Keratinocyte (primary cell): ENCODE measurements around the gene GTF3C1. TPM values are rescaled to one million over a fixed set of nuclear protein-coding genes. Genes with fewer than 3 reads are reported as not detected.

Experiments
- DNase-seq: peaks from one replicate; pipeline ENCODE4 v3.0.0-alpha.2; 2011; ENCODE audit warnings: low read depth, missing footprints, low spot score
- FAIRE-seq: peaks from 2 replicates; lab custom pipeline; 2011; peaks lifted over from hg19 to GRCh38; lab: Jason Lieb, UNC
- H2AFZ ChIP-seq: 2 replicates; pipeline ENCODE4 v1.6.0; 2012; ENCODE audit warnings: low read length, control low read depth, inconsistent platforms; ENCODE audit not compliant: control insufficient read depth
- H3K27ac ChIP-seq: 2 replicates; pipeline ENCODE4 v1.5.1; 2011; ENCODE audit warnings: low read length; ENCODE audit not compliant: control insufficient read depth, insufficient read depth
- H3K27me3 ChIP-seq: 3 replicates; pipeline ENCODE4 v1.6.0; 2011; ENCODE audit warnings: low read length; ENCODE audit not compliant: control insufficient read depth, insufficient read depth; ENCODE audit errors: extremely low read depth
- H3K36me3 ChIP-seq, 2 experiments: 2 replicates in 1 of 2; 3 replicates in 1 of 2; pipeline ENCODE4 v1.5.1; 2011; ENCODE audit warnings: low read length in 2 of 2, mild to moderate bottlenecking in 1 of 2; ENCODE audit not compliant: control insufficient read depth in 2 of 2, insufficient read depth in 2 of 2; ENCODE audit errors: extremely low read depth in 1 of 2
- H3K4me1 ChIP-seq: 3 replicates; pipeline ENCODE4 v1.5.1; 2011; ENCODE audit warnings: low read length; ENCODE audit not compliant: control insufficient read depth, insufficient read depth; ENCODE audit errors: extremely low read depth
- H3K4me2 ChIP-seq: 3 replicates; pipeline ENCODE4 v1.6.0; 2011; ENCODE audit warnings: low read depth, low read length; ENCODE audit not compliant: control insufficient read depth, insufficient read depth; ENCODE audit errors: extremely low read depth
- H3K4me3 ChIP-seq, 3 experiments: fragments of 200-600 bp in 1 of 3; sonication (generic) in 1 of 3; 2 replicates in 2 of 3; 3 replicates in 1 of 3; pipeline ENCODE4 v1.5.1; 2011 to 2016; ENCODE audit warnings: low read length in 3 of 3, mild to moderate bottlenecking in 3 of 3, control low read depth in 2 of 3, inconsistent platforms in 1 of 3, low read depth in 1 of 3, mixed read lengths in 1 of 3, mixed run types in 1 of 3, moderate library complexity in 1 of 3; ENCODE audit not compliant: control insufficient read depth in 2 of 3, insufficient read depth in 2 of 3; ENCODE audit errors: extremely low read depth in 1 of 3
- H3K79me2 ChIP-seq: 2 replicates; pipeline ENCODE4 v1.6.0; 2012; ENCODE audit warnings: low read length; ENCODE audit not compliant: control insufficient read depth, insufficient read depth
- H3K9ac ChIP-seq: 3 replicates; pipeline ENCODE4 v1.6.0; 2011; ENCODE audit warnings: low read length; ENCODE audit not compliant: control insufficient read depth, insufficient read depth; ENCODE audit errors: extremely low read depth
- H3K9me1 ChIP-seq: 3 replicates; pipeline ENCODE4 v1.6.0; 2011; ENCODE audit warnings: low read length; ENCODE audit not compliant: control insufficient read depth, insufficient read depth; ENCODE audit errors: extremely low read depth
- H3K9me3 ChIP-seq: 2 replicates; pipeline ENCODE4 v1.5.1; 2012; ENCODE audit warnings: low read depth, low read length; ENCODE audit not compliant: control insufficient read depth
- H4K20me1 ChIP-seq: 3 replicates; pipeline ENCODE4 v1.6.0; 2011; ENCODE audit warnings: low read length; ENCODE audit not compliant: control insufficient read depth, insufficient read depth; ENCODE audit errors: extremely low read depth
- EZH2 ChIP-seq: IDR thresholded peaks from one replicate; pipeline ENCODE4 v1.6.1; 2012; ENCODE audit warnings: inconsistent platforms, mild to moderate bottlenecking, low read length, moderate library complexity
- dilution Hi-C: fragments of 300-500 bp; cut with MboI; formaldehyde crosslinking; loops from one replicate; pipeline ENCODE4 v1.7.0; 2020; ENCODE audit warnings: low sequenced_read_pairs; ENCODE audit not compliant: extremely low pct_ligation_motif_present
- polyA plus RNA-seq, 5 experiments: library from polyadenylated mRNA; depleted of rRNA in 3 of 5; stranded (reverse) in 3 of 5; stranded (forward) in 1 of 5; unstranded in 1 of 5; fragments of >200 nt; gene quantifications; 1 replicate in 1 of 5; 2 replicates in 3 of 5; 3 replicates in 1 of 5; pipeline versions ENCODE4 v1.2.1 to v1.2.3, GENCODE V29; 2011 to 2012; ENCODE audit warnings: missing spikeins in 2 of 5, low read depth in 1 of 5, low replicate concordance in 1 of 5
- TF ChIP-seq, protein P1 (sequence below), 3 experiments: IDR thresholded peaks in 1 of 3; conservative IDR thresholded peaks in 1 of 3; optimal IDR thresholded peaks in 1 of 3; 2 replicates in 2 of 3; 3 replicates in 1 of 3; pipeline versions ENCODE3 to v1.5.1; 2011; ENCODE audit warnings: low read length in 3 of 3, mild to moderate bottlenecking in 3 of 3, moderate library complexity in 2 of 3, control low read depth in 1 of 3, inconsistent platforms in 1 of 3; ENCODE audit not compliant: insufficient read depth in 2 of 3; ENCODE audit errors: extremely low read depth in 1 of 3

Gene GTF3C1
- polyA plus RNA-seq, 1 donor (not counting 4 experiments of a cell fraction or from before 2014, with no cell fraction given) = 23.5 TPM

DNA sequence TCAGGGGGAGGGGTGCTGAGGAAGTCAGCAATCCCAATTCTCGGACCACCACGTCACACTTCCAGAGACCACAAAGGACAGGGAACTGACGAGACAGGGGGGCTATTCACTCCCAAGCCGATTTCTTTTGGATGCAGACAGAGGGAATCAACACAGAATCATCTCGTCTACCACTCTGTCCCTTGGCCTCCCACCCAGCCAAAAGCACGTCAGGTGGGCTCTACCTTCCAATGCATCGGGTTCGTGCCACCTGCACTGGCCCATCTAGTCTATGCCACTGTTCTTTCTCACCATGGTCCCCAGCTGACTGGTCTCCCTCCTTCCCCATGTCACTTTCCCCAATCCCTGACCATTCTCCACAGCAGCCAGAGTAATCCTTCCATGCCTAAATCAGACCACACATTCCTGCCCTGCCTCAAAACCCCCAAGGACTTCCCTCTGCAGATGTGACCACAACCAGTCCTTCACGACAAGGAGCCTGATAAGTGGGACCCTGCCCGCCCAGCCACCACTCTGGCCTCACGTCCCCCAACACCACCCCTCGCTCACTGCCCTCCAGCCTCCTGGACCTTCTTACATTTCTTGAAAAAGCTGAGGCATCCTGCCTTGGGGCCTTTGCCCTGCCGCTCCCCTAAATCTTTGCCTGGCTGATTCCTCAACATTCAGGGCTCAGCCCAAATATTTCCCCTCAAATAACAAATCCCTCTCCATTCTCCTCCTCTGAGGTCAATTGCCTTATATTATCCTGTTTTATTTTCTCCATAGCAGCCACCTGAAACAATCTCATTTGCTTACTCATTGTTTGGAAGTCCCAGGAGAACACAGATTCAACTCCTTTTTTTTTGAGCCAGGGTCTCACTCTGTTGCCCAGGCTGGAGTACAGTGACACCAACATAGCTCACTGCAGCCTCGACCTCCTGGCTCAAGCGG is 77.4 kb downstream of the GTF3C1 start:
- dilution Hi-C loops = no loop called here
- no peak overlapping the region for H3K4me3 ChIP-seq
- FAIRE-seq (no peak), DNase-seq (no peak)
- no peak overlapping the region for H3K4me2 ChIP-seq
- H3K4me1 ChIP-seq = peaks cover 8% of the 10 kb centered on the region
- H3K9me3 ChIP-seq = no peaks in the 10 kb centered on the region
- H3K36me3 ChIP-seq = peaks cover 32 to 56% of the 10 kb centered on the region in 2 experiments
- no peak overlapping the region for H2AFZ ChIP-seq
- no peaks in the 10 kb centered on the region for H3K79me2 ChIP-seq
- peaks cover 4% of the 10 kb centered on the region for H4K20me1 ChIP-seq
- H3K9ac ChIP-seq = no peak overlapping the region
- H3K27ac ChIP-seq = no peak overlapping the region
- no peaks in the 10 kb centered on the region for H3K27me3 ChIP-seq
- H3K9me1 ChIP-seq = no peaks in the 10 kb centered on the region
- TF ChIP-seq EZH2 = no peak
- TF ChIP-seq, protein P1, sequence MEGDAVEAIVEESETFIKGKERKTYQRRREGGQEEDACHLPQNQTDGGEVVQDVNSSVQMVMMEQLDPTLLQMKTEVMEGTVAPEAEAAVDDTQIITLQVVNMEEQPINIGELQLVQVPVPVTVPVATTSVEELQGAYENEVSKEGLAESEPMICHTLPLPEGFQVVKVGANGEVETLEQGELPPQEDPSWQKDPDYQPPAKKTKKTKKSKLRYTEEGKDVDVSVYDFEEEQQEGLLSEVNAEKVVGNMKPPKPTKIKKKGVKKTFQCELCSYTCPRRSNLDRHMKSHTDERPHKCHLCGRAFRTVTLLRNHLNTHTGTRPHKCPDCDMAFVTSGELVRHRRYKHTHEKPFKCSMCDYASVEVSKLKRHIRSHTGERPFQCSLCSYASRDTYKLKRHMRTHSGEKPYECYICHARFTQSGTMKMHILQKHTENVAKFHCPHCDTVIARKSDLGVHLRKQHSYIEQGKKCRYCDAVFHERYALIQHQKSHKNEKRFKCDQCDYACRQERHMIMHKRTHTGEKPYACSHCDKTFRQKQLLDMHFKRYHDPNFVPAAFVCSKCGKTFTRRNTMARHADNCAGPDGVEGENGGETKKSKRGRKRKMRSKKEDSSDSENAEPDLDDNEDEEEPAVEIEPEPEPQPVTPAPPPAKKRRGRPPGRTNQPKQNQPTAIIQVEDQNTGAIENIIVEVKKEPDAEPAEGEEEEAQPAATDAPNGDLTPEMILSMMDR (optimal IDR thresholded peaks at IDR 0.05 in 1 of 3, IDR thresholded peaks at IDR 0.05 in 1 of 3, conservative IDR thresholded peaks at IDR 0.05 in 1 of 3; ENCODE audit: extremely low read depth in 1 of 3, insufficient read depth in 2 of 3, low read length in 3 of 3) = no peak

DNA sequence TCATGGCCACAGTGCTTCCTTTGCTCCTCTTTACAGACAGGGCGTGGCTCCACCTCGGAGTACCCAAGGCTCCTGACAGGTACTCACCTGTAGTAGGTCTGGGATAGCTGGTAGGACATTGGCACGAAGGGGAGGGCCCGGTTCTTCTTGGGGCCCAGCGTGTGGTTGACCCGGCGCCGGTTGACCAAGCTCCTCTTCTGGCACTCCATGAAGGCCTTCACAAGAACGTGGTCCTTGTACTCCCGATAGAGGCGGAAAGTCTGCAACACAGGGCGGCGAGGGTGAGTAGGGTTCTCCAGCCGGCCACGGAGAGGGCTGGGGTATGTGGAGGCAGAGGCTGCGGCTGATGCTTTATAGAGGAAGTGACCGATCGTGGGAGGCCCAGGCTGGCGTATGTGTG is 78.1 kb downstream of the GTF3C1 start:
- Histone ChIP-seq H3K27me3 (no peaks in the 10 kb centered on the region), H3K9ac (no peak overlapping the region), H3K9me3 (no peaks in the 10 kb centered on the region), H3K9me1 (no peaks in the 10 kb centered on the region), H3K4me3 (no peak overlapping the region), H3K4me1 (peaks cover 8% of the 10 kb centered on the region), H3K79me2 (no peaks in the 10 kb centered on the region), H3K36me3 (peaks cover 30 to 59% of the 10 kb centered on the region in 2 experiments), H3K27ac (no peak overlapping the region), H3K4me2 (no peak overlapping the region), H4K20me1 (peaks cover 4% of the 10 kb centered on the region), H2AFZ (no peak overlapping the region)
- FAIRE-seq (no peak), DNase-seq (no peak)
- dilution Hi-C loops = no loop called here
- TF ChIP-seq, protein P1 (optimal IDR thresholded peaks at IDR 0.05 in 1 of 3, IDR thresholded peaks at IDR 0.05 in 1 of 3, conservative IDR thresholded peaks at IDR 0.05 in 1 of 3; ENCODE audit: extremely low read depth in 1 of 3, insufficient read depth in 2 of 3, low read length in 3 of 3) = no peak
- no peak for TF ChIP-seq EZH2
